HG03045 (cell line): Measurements from ENCODE around the gene TBCK.
"Not testable (repeated sequence)": the region's sequence is repeated elsewhere in the genome, so short reads cannot be mapped to it uniquely, and the experiment has no call there.

Source experiments
- ATAC-seq: cut with Tn5 transposase; IDR thresholded peaks from one replicate; pipeline ENCODE4 v1.9.1; 2021; ENCODE audit warnings: mild to moderate bottlenecking, moderate library complexity; ENCODE audit not compliant: unreplicated experiment

Gene TBCK

DNA sequence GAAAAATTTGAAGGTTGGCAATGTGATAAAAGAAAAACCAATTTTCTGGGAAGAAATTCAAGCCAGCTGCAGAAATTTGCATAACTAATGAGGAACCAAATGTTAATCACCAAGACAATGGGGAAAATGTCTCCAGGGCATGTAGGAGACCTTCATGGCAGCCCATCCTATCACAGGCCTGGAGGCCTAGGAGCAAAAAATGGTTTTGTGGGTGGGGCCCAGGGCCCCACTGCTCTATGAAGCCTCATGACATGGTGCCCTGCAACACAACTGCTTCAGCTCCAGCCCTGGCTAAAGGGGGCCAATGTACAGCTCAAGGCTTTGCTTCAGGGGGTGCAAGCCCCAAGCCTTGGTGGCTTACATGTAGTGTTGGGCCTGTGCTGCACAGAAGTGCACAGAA is 184.0 kb downstream of the TBCK start:
- ATAC-seq: no peak

GRCh38 chr4:106126062-106126461 is 189.9 kb downstream of the TBCK start:
- ATAC-seq: no peak

DNA sequence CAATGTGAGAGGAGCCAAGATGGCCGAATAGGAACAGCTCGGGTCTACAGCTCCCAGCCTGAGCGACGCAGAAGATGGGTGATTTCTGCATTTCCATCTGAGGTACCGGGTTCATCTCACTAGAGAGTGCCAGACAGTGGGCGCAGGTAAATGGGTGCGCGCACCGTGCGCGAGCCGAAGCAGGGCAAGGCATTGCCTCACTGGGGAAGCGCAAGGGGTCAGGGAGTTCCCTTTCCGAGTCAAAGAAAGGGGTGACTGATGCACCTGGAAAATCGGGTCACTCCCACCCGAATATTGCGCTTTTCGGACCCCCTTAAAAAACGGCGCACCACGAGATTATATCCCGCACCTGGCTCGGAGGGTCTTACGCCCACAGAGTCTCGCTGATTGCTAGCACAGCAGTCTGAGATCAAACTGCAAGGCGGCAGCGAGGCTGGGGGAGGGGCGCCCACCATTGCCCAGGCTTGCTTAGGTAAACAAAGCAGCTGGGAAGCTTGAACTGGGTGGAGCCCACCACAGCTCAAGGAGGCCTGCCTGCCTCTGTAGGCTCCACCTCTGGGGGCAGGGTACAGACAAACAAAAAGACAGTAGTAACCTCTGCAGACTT is 196.0 kb downstream of the TBCK start:
- ATAC-seq: not testable (repeated sequence)

GRCh38 chr4:106116025-106116424 is 200.0 kb downstream of the TBCK start:
- no peak for ATAC-seq

GRCh38 chr4:106114270-106114669 is 201.7 kb downstream of the TBCK start:
- no peak for ATAC-seq

DNA sequence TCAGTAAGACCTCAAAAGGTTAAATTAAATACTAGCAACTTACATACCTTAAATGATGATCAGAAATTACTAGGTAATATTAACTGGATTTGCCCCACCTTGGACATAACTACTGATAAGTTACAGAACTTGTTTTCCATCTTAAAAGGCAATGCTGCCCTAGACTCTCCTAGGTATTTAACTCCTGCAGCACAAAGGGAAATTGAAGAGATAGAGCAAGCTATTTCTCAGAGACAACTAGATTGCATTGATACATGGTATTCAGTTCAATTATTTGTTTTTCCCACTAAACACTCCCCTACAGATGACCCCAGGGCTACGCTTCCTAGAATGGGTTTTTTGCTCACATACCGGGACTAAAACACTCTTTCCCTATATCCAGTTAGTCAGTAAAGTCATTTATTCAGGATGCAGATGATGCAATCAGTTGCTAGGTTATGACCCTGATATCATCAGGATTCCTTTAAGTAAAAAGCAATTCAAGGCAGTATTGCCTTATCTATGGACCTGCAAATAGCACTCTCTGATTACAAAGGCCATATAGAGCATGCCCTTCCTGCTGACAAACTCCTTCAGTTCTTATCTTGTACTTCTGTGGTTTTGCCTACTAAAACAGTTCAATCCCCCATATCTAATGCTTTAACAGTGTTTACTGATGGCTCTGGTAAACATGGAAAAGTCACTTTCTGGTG is 204.1 kb downstream of the TBCK start:
- ATAC-seq: not testable (repeated sequence)

GRCh38 chr4:106109929-106110328 is 206.1 kb downstream of the TBCK start:
- no peak for ATAC-seq

- no peak for ATAC-seq
Observed at GRCh38 chr4:106105697-106106096, 210.3 kb downstream of the TBCK start.

GRCh38 chr4:106104276-106104675 is 211.7 kb downstream of the TBCK start:
- no peak for ATAC-seq

GRCh38 chr4:106096454-106096853 is 219.6 kb downstream of the TBCK start:
- no peak for ATAC-seq

GRCh38 chr4:106095408-106095807 is 220.6 kb downstream of the TBCK start:
- no peak for ATAC-seq

- ATAC-seq: no peak
Observed at GRCh38 chr4:106092361-106093040, 223.5 kb downstream of the TBCK start.

- ATAC-seq: no peak
Observed at GRCh38 chr4:106090826-106091225, 225.2 kb downstream of the TBCK start.

DNA sequence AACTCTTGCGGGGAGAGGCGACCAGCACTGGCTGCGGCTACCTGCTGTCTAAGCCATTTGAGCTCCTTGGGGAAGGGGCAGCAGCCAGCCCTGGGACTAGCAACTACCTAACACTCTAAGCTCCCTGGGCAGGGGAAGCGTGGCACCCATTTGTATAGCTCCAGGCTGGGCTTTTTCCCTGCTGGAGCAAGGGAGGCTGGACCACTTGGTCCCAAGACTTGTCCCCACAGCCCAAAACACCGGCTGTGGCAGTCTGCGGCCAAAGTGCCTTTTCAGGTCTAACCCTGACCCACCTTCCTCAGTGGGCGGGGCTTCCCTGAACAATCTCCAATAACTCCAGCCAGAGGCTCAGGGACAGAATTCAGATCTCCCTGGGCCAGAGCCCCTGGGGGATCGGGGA is 232.9 kb downstream of the TBCK start:
- no peak for ATAC-seq

DNA sequence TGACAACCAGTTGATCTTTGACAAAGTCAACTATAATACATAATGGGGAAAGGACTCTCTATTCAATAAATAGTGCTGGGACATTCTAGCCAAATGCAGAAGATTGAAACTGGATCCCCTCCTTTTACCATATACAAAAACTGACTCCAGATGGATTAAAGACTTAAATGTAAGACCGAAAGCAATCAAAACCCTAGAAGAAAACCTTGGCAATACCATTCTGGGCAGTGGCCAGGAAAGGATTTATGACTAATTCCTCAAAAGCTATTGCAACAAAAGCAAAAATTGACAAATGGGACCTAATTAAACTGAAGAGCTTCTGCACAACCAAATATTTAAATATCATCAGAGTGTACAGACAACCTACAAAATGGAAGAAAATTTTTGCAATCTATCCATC is 235.6 kb downstream of the TBCK start:
- ATAC-seq: no peak

DNA sequence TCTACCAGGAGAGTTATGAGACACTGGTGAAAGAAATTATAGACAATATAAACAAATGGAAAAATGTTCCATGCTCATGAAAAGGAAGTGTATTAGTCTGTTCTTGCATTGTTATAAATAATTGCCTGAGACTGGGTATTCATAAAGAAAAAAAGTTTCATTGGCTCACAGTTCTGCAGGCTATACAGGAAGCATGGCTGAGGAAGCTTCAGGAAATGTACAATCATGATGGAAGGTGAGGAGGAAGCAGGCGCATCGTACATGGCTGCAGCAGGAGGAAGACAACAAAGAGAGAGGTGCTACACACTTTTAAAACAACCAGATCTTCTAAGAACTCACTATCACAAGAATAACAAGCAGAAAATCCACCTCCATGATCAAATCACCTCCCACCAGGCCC is 236.4 kb downstream of the TBCK start:
- no peak for ATAC-seq

DNA sequence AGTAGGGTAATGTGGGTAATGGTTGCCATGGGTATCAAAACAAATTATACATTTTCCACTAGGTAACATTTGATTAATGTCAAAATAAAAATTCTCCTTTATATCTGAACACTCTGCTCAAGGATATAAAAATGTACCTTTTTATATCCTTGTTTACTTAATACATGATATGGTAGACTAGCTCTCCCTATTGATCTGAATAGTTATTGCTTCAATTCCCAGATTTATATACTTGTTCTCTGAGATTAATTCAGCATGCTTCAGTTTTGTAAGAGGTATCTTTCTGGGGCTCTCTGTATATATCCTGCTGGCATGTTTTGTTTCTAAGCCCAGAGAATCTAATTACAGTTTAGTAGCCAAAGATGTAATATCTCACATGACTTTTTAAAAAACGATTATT is 251.0 kb downstream of the TBCK start:
- no peak for ATAC-seq

DNA sequence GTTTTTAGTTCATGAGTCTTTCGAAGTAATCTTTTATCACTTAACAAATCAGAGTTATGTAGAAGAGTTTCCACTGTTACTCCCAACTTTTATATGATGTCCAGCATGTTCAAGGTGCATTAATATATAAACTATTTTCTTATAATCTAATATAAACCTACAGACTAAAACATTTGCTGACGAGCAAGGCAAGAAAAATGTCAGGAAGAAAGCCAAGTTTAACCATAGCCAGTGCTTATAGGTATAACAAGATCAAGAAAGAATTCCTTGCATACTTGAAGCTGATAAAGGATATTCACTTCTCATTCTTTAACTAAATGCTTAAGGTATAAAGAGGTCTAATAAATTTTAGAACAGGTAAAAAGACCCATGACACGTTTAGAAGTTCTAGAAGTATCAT is 253.0 kb downstream of the TBCK start:
- ATAC-seq: no peak

DNA sequence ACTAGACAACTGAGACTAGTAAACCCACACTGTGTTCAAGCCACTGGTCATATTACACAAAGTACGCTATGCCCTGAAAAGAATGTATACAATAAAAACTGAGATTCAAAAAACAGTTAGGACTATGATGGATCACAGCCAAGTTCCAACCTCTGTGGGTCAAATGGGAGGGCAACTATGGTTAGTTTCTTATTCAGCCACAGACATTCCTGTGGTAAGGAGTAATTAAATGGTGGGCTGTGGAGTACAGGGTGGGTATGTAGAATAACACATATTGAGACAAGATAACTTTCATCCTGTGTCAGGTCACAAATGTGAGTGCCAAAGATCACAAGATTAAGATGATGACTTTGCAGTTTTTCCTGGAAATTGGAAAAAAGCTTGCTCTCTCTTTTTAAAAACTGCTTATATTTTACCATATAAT is 253.5 kb downstream of the TBCK start:
- no peak for ATAC-seq

DNA sequence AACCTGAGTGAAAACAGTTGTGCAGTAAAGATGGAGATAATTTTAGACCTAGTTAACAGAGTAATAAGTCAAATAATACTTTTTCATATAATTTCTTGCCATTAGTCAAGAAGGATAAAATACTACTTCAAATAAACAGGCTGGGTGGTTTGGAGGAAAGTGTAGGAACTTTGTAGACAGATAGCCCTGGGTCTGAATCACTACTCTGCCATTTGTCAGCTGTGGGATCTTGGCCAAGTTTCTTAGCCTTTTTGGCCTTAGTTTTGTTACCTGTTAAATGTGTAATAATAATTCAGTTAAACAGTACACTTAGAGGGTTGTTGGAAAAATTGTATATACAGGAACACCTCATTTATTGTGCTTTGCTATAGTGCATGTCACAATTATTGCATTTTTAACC is 257.1 kb downstream of the TBCK start:
- no peak for ATAC-seq

DNA sequence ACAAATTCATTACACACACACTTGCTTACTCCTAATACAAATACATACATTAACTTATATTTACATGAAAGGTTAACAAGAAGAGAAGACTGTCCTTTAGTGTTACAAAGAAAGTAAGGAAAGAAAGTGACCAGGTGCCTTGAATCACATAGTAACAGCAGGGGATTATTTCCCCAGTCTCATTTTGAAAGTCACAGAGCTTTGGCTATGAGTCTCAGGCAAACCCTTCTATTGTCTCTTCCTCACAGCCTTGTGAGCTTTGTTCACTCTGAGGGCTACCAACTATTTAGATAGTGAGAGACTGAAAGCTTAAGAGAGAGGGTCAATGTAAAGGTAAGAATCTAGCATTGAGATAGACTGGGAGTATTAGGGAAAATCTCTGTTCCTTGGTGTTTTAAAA is 259.1 kb downstream of the TBCK start:
- no peak for ATAC-seq

- no peak for ATAC-seq
Observed at GRCh38 chr4:106051514-106051913, 264.5 kb downstream of the TBCK start.
